Sigmoid colon (tissue), 7 donors: Measurements from ENCODE around the gene RIMBP2. TPM values are rescaled to one million over a fixed set of nuclear protein-coding genes. Genes with fewer than 3 reads are reported as not detected.

Experiments
- DNase-seq: peaks from one replicate; pipeline ENCODE4 v3.0.0-alpha.2; 2019
- H3K27ac ChIP-seq, 4 donors: fragments of 200-600 bp; sonication (generic); one replicate each; pipeline ENCODE4 v1.5.1; 2016 to 2019; ENCODE audit warnings: mild to moderate bottlenecking in 1 of 4
- H3K27me3 ChIP-seq, 3 donors: fragments of 200-600 bp; sonication (generic); one replicate each; pipeline ENCODE4 v1.5.1; 2019; ENCODE audit warnings: mild to moderate bottlenecking in 1 of 3
- H3K36me3 ChIP-seq, 4 donors: fragments of 200-600 bp; sonication (generic); one replicate each; pipeline ENCODE4 v1.5.1; 2016 to 2019
- H3K4me1 ChIP-seq, 4 donors: fragments of 200-600 bp; sonication (generic); one replicate each; pipeline ENCODE4 v1.5.1; 2017 to 2019
- H3K4me3 ChIP-seq, 4 donors: fragments of 200-600 bp; sonication (generic); one replicate each; pipeline ENCODE4 v1.5.1; 2017 to 2019; ENCODE audit warnings: mild to moderate bottlenecking in 2 of 4, moderate library complexity in 1 of 4
- H3K9me3 ChIP-seq, 4 donors: fragments of 200-600 bp in 3 of 4; sonication (generic) in 3 of 4; one replicate each; pipeline versions ENCODE4 v1.5.1 to v1.6.1; 2013 to 2019
- EP300 ChIP-seq, 4 donors: sonication (generic); formaldehyde crosslinking; IDR thresholded peaks; one replicate each; pipeline ENCODE4 v1.6.1; 2017; ENCODE audit warnings: antibody characterized with exemption in 4 of 4
- POLR2A ChIP-seq, 2 donors: fragments of 450-650 bp; IDR thresholded peaks; one replicate each; pipeline ENCODE4 v1.6.1; 2016; ENCODE audit warnings: antibody characterized with exemption in 2 of 2, mild to moderate bottlenecking in 2 of 2, moderate library complexity in 2 of 2
- POLR2AphosphoS5 ChIP-seq, 4 donors: sonication (generic); formaldehyde crosslinking; IDR thresholded peaks; one replicate each; pipeline ENCODE4 v1.6.1; 2017; ENCODE audit warnings: antibody characterized with exemption in 4 of 4
- WGBS, 2 donors: extraction: QIAGEN DNeasy Blood & Tissue Kit; methylation state at CpG; one replicate each; pipeline ENCODE4 v1.1.7; 2013; 5-methylcytosine and 5-hydroxymethylcytosine counted together
- intact Hi-C: fragments of 100-400 bp; cut with DNase I; formaldehyde crosslinking; loops from one replicate; pipeline ENCODE4 v1.15.1; 2023
- polyA plus RNA-seq, 3 donors: library from polyadenylated mRNA; stranded (reverse); fragments of 200-250 nt; gene quantifications; one replicate each; pipeline ENCODE4 v1.2.3, GENCODE V29; 2013
- total RNA-seq, 4 donors: library from RNA; depleted of rRNA; stranded (reverse); fragments of >200 nt; gene quantifications; one replicate each; pipeline ENCODE4 v1.1.0, GENCODE V29; 2016
- TF ChIP-seq, protein P1 (sequence below), 4 experiments: fragments of 450-650 bp in 3 of 4; fragments of 200-600 bp in 1 of 4; IDR thresholded peaks; one replicate each; pipeline ENCODE4 v1.5.1; 2016 to 2019; ENCODE audit warnings: antibody characterized with exemption in 4 of 4, mild to moderate bottlenecking in 3 of 4, moderate library complexity in 2 of 4
- donor health status: healthy with polysubstance abuse.
- donor health status: Bipolar disorder and iron deficiency.
- donor health status: healthy.

Gene RIMBP2
- total and polyA plus RNA-seq, 7 donors, result under 0.01 to 5.5 (median 1.4) TPM

DNA sequence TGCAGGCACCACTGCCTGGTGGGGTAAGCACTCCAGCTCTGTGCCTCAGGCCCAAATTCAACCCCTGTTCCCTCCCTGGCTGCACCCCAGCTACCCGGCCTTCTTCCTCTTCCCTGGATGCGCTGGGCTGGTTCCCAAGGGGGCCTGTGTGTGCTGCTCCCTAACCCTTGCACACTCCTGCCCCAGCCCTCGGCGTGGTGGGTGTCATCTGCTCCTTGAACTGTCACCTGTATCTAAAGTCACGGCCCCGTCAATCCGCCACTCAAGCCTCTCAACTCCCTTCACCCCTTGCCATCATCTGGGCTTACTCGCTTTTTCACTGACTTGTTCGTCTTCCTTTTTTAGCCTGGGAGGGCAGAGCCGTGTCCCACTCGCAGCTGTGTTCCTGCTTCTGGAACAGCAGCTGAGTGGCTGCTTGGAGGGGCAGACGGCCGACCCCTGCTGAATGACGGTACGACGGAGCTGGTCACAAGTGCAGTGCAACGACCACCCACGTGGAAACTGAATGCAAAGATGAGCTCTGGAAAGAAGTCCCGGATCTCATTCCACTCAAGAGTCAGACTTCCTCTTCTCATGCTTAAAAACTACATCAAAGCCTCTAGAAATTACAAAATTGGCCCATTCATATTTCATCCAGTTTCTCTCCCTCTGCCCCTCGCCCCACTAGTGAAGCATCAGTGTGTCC is 239.5 kb downstream of the RIMBP2 start:
- DNase-seq, result no peak
- intact Hi-C loops, result no loop called here
- H3K4me1 ChIP-seq, result no peaks in the 10 kb centered on the region
- H3K9me3 ChIP-seq, result no peaks in the 10 kb centered on the region
- no peaks in the 10 kb centered on the region for H3K36me3 ChIP-seq
- H3K27ac ChIP-seq, result no peak overlapping the region
- H3K27me3 ChIP-seq, result peaks cover 0 to 14% (median 4%) of the 10 kb centered on the region in 3 donors
- no peak overlapping the region for H3K4me3 ChIP-seq
- 59 to 72% methylated on average over 20 of the region's 20 CpGs for WGBS, 2 donors
- no peak for TF ChIP-seq EP300 (IDR thresholded peaks at IDR 0.05)
- no peak for TF ChIP-seq POLR2AphosphoS5 (IDR thresholded peaks at IDR 0.05)
- no peak for TF ChIP-seq POLR2A (IDR thresholded peaks at IDR 0.05)
- TF ChIP-seq, protein P1, sequence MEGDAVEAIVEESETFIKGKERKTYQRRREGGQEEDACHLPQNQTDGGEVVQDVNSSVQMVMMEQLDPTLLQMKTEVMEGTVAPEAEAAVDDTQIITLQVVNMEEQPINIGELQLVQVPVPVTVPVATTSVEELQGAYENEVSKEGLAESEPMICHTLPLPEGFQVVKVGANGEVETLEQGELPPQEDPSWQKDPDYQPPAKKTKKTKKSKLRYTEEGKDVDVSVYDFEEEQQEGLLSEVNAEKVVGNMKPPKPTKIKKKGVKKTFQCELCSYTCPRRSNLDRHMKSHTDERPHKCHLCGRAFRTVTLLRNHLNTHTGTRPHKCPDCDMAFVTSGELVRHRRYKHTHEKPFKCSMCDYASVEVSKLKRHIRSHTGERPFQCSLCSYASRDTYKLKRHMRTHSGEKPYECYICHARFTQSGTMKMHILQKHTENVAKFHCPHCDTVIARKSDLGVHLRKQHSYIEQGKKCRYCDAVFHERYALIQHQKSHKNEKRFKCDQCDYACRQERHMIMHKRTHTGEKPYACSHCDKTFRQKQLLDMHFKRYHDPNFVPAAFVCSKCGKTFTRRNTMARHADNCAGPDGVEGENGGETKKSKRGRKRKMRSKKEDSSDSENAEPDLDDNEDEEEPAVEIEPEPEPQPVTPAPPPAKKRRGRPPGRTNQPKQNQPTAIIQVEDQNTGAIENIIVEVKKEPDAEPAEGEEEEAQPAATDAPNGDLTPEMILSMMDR (IDR thresholded peaks at IDR 0.05), result no peak

DNA sequence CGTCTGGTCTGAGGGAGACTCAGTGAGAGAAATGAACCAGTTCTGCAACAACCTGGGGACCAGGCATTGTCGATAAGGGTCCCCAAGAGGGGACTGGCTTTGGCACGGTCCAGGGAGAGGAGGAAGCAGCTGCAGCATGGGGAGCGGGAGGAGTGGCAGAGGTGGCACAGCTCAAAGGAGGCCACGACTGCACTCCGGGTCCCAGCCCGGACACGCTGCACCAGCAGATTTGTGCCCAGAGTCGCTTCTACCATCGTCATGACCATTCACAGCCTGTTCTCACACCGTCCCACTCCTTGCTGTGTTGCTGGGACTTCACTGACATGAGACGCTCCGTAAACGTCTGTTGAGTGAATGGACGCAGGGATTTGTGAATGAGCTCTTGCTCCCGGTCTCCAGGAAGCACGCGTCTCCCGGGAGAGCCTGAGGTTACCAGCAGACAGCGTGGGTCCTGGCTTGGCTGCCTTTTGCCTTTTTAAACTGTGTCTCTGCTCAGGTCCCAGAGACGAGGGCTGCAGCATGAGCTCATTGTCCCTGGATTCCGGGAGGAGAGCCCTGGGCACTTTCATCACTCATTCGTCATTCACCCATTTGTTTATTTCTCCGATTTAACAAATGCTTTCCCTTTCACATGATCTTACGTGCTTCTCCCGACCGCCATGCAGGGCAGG is 241.4 kb downstream of the RIMBP2 start:
- TF ChIP-seq POLR2AphosphoS5 (IDR thresholded peaks at IDR 0.05) (no peak), EP300 (IDR thresholded peaks at IDR 0.05) (no peak), POLR2A (IDR thresholded peaks at IDR 0.05) (no peak)
- TF ChIP-seq, protein P1 (IDR thresholded peaks at IDR 0.05), result no peak
- no peaks in the 10 kb centered on the region for H3K36me3 ChIP-seq
- H3K4me1 ChIP-seq, result no peaks in the 10 kb centered on the region
- no peaks in the 10 kb centered on the region for H3K9me3 ChIP-seq
- peak; percentile 50 for DNase-seq
- H3K27ac ChIP-seq, result no peak overlapping the region
- 79 to 87% methylated on average over 27 of the region's 27 CpGs for WGBS, 2 donors
- H3K27me3 ChIP-seq, result peaks cover 0 to 3% (median 0%) of the 10 kb centered on the region in 3 donors
- H3K4me3 ChIP-seq, result no peak overlapping the region
- intact Hi-C loops, result no loop called here

DNA sequence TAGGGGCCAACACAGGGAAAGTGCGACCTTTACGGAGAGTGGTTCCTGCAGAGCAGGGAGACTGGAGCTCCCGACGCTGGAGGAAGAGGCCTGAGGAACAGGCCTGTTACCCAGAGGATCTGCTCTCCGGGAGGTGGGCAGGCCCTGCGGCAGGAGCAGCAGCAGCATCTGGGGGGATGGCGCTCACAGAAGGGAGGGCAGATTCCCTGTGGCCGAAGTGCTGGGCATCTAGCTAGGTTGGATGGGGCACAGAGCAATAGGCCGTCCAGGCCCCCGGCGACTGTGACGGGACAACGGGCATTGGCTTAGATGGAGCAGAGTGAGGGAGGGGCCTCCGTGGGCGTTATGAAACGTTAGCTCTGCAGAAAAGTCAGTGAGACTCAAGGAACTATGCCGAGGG is 242.8 kb downstream of the RIMBP2 start:
- TF ChIP-seq, protein P1 (IDR thresholded peaks at IDR 0.05), result no peak
- TF ChIP-seq POLR2AphosphoS5 (IDR thresholded peaks at IDR 0.05) (no peak), EP300 (IDR thresholded peaks at IDR 0.05) (no peak), POLR2A (IDR thresholded peaks at IDR 0.05) (no peak)
- Histone ChIP-seq H3K4me3 (no peak overlapping the region), H3K9me3 (no peaks in the 10 kb centered on the region), H3K27ac (no peak overlapping the region), H3K36me3 (no peaks in the 10 kb centered on the region), H3K4me1 (no peaks in the 10 kb centered on the region), H3K27me3 (peaks cover 0 to 3% (median 0%) of the 10 kb centered on the region in 3 donors)
- intact Hi-C loops, result no loop called here
- no peak for DNase-seq
- 79 to 84% methylated on average over 17 of the region's 17 CpGs for WGBS, 2 donors

DNA sequence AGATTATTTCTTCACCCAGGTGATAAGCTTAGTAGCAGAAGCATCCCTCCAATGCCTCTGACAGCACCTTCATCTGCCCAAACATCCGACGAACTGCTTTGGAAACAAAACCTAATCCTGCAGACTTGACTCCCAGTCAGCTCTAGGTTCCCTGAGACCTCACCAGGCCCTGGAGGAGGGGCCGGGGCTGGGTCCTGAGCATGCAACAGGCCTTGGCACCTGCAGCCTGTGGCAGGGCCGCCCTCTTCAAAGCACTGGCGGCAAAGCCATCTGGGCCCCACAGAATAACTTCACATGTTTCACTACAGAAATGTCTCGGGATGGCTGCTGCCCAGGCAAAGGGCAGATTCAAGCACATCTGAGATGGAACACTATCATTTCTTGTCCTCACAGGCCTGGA is 245.1 kb downstream of the RIMBP2 start:
- Histone ChIP-seq H3K27ac (no peak overlapping the region), H3K4me1 (no peaks in the 10 kb centered on the region), H3K4me3 (no peak overlapping the region), H3K27me3 (peaks cover 0 to 3% (median 0%) of the 10 kb centered on the region in 3 donors), H3K9me3 (peaks cover 0 to 5% (median 3%) of the 10 kb centered on the region in 4 donors), H3K36me3 (no peaks in the 10 kb centered on the region)
- TF ChIP-seq POLR2AphosphoS5 (IDR thresholded peaks at IDR 0.05), result no peak
- intact Hi-C loops, result no loop called here
- WGBS, 2 donors, result 90 to 92% methylated on average over 6 of the region's 6 CpGs
- peak; percentile 38 for DNase-seq

DNA sequence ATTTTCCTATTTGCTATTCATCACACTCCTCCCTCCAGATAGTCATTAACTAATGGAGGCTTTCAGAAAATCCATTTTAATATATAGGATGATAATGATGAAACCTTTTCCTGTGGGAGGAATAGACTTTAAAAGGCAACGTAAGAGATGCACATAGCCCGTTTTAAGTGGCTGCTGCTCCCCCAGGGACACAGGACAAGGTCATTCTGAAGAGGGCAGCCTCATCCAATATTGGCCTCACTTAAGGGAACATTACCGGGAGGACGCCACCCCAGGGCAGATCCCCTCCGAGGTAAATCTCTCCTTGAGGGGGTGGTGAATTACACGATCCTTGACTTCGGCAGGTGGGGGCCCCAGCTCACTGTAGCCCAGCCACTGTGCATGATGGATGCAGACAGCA is 246.5 kb downstream of the RIMBP2 start:
- Histone ChIP-seq H3K4me3 (no peak overlapping the region), H3K27me3 (peaks cover 0 to 4% (median 3%) of the 10 kb centered on the region in 3 donors), H3K27ac (no peak overlapping the region), H3K9me3 (peaks cover 0 to 5% (median 3%) of the 10 kb centered on the region in 4 donors), H3K36me3 (no peaks in the 10 kb centered on the region), H3K4me1 (no peaks in the 10 kb centered on the region)
- WGBS, 2 donors, result 85 to 94% methylated on average over 7 of the region's 7 CpGs
- intact Hi-C loops, result no loop called here
- TF ChIP-seq POLR2AphosphoS5 (IDR thresholded peaks at IDR 0.05), result no peak
- TF ChIP-seq EP300 (IDR thresholded peaks at IDR 0.05), result no peak
- TF ChIP-seq, protein P1 (IDR thresholded peaks at IDR 0.05), result no peak
- no peak for TF ChIP-seq POLR2A (IDR thresholded peaks at IDR 0.05)
- DNase-seq, result no peak
